ENCODE results near the gene NEIL1. TPM values are rescaled to one million over a fixed set of nuclear protein-coding genes. Genes with fewer than 3 reads are reported as not detected.

Gene NEIL1
- total RNA-seq, 2 donors from 2014 or later = 6.0 to 11.7 TPM

DNA sequence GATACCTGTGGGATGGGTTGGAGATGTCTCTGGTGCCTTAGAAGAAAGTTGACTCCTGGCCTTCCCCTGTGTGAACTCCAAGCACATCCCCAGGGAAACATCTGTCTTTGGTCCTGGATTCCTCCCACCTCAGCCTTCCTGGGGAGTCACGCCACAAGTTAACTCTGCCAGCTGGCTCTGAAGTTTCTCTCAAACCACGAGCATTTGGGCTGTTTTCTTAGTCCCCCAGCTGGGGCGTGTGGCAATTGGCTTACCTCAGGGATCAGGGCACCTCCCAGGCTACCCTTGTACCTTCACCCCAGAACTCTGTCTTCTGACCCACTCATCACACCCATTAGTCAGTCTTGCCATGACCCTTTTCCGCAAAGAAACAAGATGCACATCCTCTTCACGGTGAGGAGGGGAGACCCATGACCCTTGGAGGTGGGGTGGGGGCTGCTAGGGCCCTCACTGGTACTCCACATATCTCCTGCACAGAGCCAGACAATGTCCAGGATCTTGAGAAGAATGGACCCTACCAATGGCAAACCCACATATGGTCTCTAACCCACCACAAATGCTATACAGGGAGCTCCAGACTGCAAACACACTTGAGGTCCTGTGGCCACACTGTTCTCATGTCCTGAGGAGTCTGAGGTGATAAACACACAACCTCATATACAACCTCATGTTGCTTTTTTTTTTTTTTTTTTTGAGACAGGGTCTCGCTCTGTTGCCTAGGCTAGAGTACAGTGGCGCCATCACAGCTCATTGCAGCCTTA, 3.9 kb downstream of the NEIL1 start:
- H3K4me1 ChIP-seq = peaks cover 0 to 16% of the 10 kb centered on the region in 2 donors
- DNase-seq (ENCODE audit: low spot score) = no peak
- TF ChIP-seq, protein P1, sequence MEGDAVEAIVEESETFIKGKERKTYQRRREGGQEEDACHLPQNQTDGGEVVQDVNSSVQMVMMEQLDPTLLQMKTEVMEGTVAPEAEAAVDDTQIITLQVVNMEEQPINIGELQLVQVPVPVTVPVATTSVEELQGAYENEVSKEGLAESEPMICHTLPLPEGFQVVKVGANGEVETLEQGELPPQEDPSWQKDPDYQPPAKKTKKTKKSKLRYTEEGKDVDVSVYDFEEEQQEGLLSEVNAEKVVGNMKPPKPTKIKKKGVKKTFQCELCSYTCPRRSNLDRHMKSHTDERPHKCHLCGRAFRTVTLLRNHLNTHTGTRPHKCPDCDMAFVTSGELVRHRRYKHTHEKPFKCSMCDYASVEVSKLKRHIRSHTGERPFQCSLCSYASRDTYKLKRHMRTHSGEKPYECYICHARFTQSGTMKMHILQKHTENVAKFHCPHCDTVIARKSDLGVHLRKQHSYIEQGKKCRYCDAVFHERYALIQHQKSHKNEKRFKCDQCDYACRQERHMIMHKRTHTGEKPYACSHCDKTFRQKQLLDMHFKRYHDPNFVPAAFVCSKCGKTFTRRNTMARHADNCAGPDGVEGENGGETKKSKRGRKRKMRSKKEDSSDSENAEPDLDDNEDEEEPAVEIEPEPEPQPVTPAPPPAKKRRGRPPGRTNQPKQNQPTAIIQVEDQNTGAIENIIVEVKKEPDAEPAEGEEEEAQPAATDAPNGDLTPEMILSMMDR (IDR thresholded peaks at IDR 0.05) = no peak
- no peak overlapping the region for H3K4me3 ChIP-seq
- peaks cover under 1% of the 10 kb centered on the region for H3K36me3 ChIP-seq
- H3K9me3 ChIP-seq = no peaks in the 10 kb centered on the region
- no peak overlapping the region for H3K27ac ChIP-seq
- no peaks in the 10 kb centered on the region for H3K27me3 ChIP-seq

DNA sequence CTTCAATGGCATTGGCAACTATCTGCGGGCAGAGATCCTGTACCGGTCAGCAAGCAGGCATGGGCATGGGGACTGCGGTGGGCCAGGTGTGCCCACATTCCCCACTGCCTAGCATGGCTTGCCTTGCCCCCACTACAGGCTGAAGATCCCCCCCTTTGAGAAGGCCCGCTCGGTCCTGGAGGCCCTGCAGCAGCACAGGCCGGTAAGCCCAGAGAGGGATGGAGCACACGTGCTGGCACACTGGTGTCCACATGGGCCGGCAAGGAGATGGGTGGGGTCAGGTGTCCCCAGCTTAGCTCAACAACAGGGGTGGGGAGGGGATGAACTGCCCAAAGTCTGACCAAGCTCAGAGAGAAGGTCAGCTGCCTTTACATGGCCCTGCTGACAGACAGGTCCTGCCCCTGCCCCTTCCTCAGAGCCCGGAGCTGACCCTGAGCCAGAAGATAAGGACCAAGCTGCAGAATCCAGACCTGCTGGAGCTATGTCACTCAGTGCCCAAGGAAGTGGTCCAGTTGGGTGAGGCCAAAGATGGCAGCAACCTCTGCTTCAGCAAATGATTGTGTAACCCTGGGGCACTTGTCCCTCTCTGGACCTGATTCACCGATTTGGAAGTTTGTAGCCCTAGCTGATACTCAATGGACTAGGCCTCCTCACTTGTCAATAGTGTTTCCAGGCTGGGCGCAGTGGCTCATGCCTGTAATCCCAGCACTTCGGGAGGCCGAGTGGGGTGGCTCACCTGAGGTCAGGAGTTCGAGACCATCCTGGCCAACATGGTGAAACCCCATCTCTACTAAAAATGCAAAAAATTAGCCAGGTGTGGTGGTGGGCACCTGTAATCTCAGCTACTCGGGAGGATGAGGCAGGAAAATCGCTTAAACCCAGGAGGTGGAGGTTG, 5.6 kb downstream of the NEIL1 start:
- peaks cover 13% of the 10 kb centered on the region for H3K36me3 ChIP-seq
- no peak for DNase-seq (ENCODE audit: low spot score)
- H3K4me3 ChIP-seq = no peak overlapping the region
- H3K27ac ChIP-seq = no peak overlapping the region
- H3K27me3 ChIP-seq = no peaks in the 10 kb centered on the region
- H3K9me3 ChIP-seq = no peaks in the 10 kb centered on the region
- H3K4me1 ChIP-seq = peaks cover 0 to 9% of the 10 kb centered on the region in 2 donors
- TF ChIP-seq, protein P1 (IDR thresholded peaks at IDR 0.05) = no peak

DNA sequence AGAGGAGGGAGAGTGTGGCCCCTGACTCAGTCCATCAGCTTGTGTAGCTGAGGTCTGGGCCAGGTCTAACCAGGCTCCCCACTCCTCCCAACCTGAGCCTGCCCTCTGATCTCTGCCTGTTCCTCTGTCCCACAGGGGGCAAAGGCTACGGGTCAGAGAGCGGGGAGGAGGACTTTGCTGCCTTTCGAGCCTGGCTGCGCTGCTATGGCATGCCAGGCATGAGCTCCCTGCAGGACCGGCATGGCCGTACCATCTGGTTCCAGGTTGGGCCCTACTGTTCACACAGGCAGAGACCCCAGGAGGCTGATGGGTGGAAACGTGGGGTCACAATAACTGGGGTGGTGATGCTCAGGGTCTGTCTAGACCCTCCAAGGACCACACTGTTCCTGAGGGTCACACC, 6.8 kb downstream of the NEIL1 start:
- Histone ChIP-seq H3K27ac (no peak overlapping the region), H3K4me1 (peaks cover 0 to 5% of the 10 kb centered on the region in 2 donors), H3K36me3 (peaks cover 21% of the 10 kb centered on the region), H3K9me3 (no peaks in the 10 kb centered on the region), H3K4me3 (no peak overlapping the region), H3K27me3 (no peaks in the 10 kb centered on the region)
- DNase-seq (ENCODE audit: low spot score) = no peak
- TF ChIP-seq, protein P1 (IDR thresholded peaks at IDR 0.05) = no peak

DNA sequence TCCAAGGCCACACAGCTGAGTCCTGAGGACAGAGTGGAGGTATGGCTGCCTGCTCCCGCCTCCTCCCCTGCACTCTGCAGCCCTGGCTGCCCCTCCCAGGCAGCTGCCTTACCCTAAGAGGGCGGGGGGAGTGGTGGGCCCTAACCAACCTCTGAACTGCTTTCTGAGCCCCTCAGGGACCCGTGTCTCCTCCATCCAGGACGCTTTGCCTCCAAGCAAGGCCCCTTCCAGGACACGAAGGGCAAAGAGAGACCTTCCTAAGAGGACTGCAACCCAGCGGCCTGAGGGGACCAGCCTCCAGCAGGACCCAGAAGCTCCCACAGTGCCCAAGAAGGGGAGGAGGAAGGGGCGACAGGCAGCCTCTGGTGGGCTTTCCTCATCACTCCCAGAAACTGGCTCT, 7.6 kb downstream of the NEIL1 start:
- no peak for DNase-seq (ENCODE audit: low spot score)
- H3K9me3 ChIP-seq = no peaks in the 10 kb centered on the region
- TF ChIP-seq, protein P1 (IDR thresholded peaks at IDR 0.05) = no peak
- no peaks in the 10 kb centered on the region for H3K27me3 ChIP-seq
- no peak overlapping the region for H3K4me3 ChIP-seq
- H3K36me3 ChIP-seq = peaks cover 30% of the 10 kb centered on the region
- H3K27ac ChIP-seq = no peak overlapping the region
- no peaks in the 10 kb centered on the region for H3K4me1 ChIP-seq

DNA sequence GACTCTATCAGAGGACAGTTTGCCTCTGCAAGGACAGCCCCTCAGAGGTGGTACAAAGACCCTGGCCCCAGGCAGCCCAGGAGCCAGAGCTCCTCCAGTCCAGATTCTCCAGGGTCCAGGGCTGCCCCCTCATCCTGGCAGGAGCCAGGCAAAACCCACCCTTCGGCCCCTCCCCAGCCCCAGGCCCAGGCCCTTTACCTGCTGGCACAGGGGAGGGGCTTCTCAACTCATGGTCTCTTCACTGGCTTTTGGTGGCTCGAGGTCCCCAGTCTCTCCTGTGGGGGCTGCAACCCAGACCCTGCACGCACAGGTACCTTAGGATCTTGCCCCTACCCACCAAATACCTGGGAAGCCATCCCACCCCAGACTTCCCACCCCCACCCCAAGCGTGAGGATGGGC, 8.5 kb downstream of the NEIL1 start:
- DNase-seq (ENCODE audit: low spot score) = no peak
- no peaks in the 10 kb centered on the region for H3K9me3 ChIP-seq
- peaks cover 39% of the 10 kb centered on the region for H3K36me3 ChIP-seq
- H3K27ac ChIP-seq = no peak overlapping the region
- no peaks in the 10 kb centered on the region for H3K27me3 ChIP-seq
- TF ChIP-seq, protein P1 (IDR thresholded peaks at IDR 0.05) = no peak
- no peaks in the 10 kb centered on the region for H3K4me1 ChIP-seq
- H3K4me3 ChIP-seq = no peak overlapping the region
